GM18519 (cell line): ENCODE results near the gene AMDHD2.
"Not testable (repeated sequence)": the region's sequence is repeated elsewhere in the genome, so short reads cannot be mapped to it uniquely, and the experiment has no call there.

Experiments
- ATAC-seq: cut with Tn5 transposase; IDR thresholded peaks from one replicate; pipeline ENCODE4 v1.9.1; 2021; ENCODE audit warnings: mild to moderate bottlenecking, moderate library complexity; ENCODE audit not compliant: unreplicated experiment, low FRiP score

Gene AMDHD2

DNA sequence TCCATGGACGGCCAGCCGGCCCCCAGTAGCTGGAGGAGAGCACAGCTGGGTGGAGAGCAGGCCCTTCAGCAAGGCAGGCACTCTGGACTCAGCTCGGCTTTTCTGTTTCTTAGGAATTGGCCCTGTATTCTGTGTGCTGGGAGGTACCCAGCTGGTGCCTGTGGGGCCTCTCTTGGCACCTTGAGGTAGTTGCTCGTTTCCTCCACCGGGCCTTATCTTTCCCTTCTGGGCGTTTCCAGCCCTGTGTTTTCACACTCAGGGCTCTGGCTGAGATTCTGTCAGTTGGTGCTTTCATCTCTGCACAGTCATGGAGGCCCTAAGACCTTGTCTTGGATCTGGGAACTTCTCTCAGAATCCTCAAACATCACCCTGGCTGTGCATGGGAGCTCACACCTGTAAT is 47.3 kb downstream of the AMDHD2 start:
- ATAC-seq = not testable (repeated sequence)

DNA sequence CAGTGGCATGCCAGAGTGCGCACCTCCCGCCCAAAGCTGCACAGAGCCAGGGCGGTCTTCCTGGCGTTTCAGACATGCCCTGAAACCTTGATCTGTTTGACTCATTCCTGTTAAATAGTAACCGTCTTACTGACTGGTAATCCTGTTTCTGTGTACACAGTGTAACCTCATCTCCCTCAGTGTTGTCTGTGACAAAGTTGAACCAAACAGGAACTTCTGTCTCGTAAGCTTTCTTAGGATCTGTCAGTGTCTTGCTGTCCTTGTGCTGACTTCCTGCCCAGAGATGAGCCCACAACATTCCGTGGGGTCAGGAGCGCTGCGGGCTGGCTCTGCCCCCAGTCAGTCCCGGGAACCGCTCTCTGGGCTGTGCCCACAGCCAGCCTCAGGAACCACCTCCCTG is 48.4 kb downstream of the AMDHD2 start:
- ATAC-seq = not testable (repeated sequence)

DNA sequence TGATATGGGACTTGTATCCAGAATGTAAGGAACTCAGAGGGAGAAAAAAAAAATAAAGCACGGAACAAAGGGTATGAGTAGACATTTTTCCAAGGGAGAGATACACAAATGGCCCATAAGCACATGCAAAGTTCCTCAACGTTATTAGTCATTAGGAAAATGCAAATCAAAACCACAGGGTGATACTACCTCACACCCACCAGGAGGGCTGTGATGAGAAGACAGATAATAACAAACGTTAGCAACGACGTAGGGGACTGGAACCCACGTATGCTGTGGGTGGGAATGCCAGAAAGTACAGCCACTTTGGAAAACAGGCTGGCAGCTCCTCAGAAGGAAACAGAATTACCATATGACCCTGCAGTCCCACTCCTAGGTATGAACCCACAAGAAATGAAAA is 52.5 kb downstream of the AMDHD2 start:
- not testable (repeated sequence) for ATAC-seq

DNA sequence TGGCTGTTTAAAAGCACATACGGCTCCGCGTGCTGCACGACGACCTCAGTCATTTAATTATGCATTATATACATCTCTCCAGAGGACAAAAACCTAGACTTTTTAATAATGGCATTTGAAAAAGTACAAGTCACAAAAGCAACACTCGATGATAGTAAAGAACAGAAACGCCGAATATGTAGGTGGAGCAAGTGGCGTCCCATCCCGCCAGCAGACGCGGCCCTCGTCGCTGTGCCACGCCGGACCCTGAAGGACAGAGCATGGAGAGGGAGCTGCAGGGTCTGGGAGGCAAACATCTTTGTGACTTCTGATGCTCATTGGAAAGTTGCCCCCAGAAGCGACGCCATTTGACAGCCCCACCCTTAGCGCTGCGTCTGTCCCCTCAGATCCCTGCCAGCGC is 55.7 kb downstream of the AMDHD2 start:
- ATAC-seq = not testable (repeated sequence)

DNA sequence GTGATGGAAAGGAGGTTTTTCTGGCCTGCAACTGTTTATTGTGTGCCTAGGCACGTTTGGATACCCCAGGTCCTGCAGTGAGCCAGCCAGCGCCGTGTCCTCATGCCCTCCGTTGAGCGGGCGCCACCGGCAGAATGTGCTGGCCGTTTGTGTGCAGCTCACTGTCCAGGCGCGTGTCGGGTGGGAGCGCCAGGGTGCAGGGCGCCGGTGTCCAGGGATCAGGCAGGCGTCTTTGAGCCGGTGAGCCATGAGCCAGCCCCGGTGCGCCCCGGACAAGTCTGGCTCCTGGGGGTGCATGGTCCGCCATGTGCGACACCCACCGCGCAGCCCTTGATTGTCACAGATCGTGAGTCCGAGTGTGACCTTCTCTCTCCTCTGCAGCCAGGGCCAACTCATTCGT is 56.9 kb downstream of the AMDHD2 start:
- ATAC-seq = not testable (repeated sequence)

DNA sequence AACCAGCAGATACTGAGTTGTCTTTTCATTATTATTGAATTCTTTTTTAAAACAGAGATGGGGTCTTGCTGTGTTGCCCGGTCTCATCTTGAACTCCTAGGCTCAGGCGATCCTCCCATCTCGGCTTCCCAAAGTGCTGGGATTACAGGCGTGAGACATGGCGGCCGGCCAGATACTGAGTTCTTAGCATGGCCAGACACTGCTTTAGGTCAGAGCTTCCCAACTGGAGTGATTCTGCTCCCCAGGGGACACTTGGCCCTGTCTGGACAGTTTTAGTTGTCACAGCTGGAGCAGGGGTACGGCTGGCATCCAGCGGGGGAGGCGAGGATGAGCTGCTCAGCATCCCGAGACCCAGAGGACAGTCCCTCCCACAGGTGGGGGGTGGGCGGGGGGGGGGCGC is 58.7 kb downstream of the AMDHD2 start:
- not testable (repeated sequence) for ATAC-seq

DNA sequence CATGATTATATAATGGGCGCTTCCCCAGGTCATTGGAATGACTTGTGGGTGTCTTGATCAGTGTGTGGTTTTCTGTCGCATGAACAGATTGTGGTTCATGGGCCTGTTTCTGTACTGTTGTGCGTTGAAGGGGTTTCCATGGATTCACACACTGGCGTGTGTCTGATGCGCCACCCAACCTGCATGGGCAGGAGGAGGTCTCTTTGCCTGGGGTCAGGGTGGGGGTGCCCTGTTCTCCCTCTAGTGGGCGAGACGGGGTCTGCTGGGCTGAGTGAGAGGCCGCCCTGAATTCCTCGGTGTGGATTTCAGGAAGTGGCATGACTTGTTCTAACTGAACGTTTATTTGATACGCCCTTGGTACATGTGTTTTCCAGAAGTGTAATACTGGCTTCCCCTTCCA is 60.0 kb downstream of the AMDHD2 start:
- not testable (repeated sequence) for ATAC-seq

DNA sequence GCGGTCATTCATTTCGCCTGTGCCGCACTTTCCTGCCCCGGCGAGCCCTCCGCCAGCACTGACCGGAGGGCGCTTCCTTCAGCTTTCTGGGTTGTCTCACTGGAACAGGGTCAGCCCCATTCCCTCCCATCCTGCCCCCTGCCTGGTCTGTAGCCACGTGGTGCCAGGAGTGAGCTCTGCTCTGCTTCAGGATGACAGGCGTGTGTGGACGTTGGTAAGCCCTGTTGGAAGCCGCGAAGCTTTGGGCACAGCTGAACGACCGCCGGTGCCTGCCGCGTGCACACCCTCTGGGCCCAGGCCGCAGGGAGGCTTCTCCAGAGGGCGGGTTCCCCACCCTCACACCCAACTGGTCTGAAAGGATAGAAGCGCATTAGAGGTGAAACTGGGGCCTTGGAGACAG is 60.6 kb downstream of the AMDHD2 start:
- not testable (repeated sequence) for ATAC-seq
